AG04450 (cell line): Measurements from ENCODE around the gene JMJD7. TPM values are rescaled to one million over a fixed set of nuclear protein-coding genes. Genes with fewer than 3 reads are reported as not detected.

Experiments
- CTCF ChIA-PET: fragments of 300-600, 350-600 bp; formaldehyde crosslinking; extraction: SDS; loops from one replicate; lab custom pipeline; 2022; ENCODE audit warnings: antibody characterized with exemption, inconsistent platforms; lab: Charles Lee
- POLR2A ChIA-PET: fragments of 350-600 bp; formaldehyde crosslinking; extraction: SDS; loops from one replicate; lab custom pipeline; 2021; ENCODE audit warnings: antibody characterized with exemption, inconsistent platforms; lab: Yijun Ruan, JAX
- DNase-seq: peaks from one replicate; pipeline ENCODE4 v3.0.0-alpha.2; 2011; ENCODE audit warnings: low read depth, low spot score
- H3K27ac ChIP-seq: one replicate; pipeline ENCODE4 v1.5.1; 2012; ENCODE audit warnings: low read depth, low read length, control low read depth
- H3K27me3 ChIP-seq: one replicate; pipeline ENCODE4 v1.6.0; 2012; ENCODE audit warnings: low read length; ENCODE audit not compliant: control insufficient read depth, insufficient read depth
- H3K4me3 ChIP-seq: 2 replicates; pipeline ENCODE4 v1.5.1; 2011; ENCODE audit warnings: mild to moderate bottlenecking, low read depth, low read length, control low read depth
- H3K9me3 ChIP-seq: 2 replicates; pipeline ENCODE4 v1.5.1; 2012; ENCODE audit warnings: low read length; ENCODE audit not compliant: control insufficient read depth, insufficient read depth
- CTCF ChIP-seq: IDR thresholded peaks from 2 replicates; pipeline ENCODE4 v1.5.1; 2011; ENCODE audit warnings: low read depth, low read length, control low read depth, inconsistent platforms
- polyA plus RNA-seq: library from polyadenylated mRNA; depleted of rRNA; stranded (reverse); fragments of >200 nt; gene quantifications from 2 replicates; pipeline ENCODE4 v1.2.3, GENCODE V29; 2011

JMJD7 gene
- polyA plus RNA-seq, 1 experiment: 5.1 TPM

- DNase-seq: no peak
- POLR2A ChIA-PET: no interaction called here
- H3K4me3 ChIP-seq: no peak overlapping the region
- no peaks in the 10 kb centered on the region; the same call in 1 of the 2 replicates for H3K9me3 ChIP-seq
- peaks cover 28% of the 10 kb centered on the region for H3K27me3 ChIP-seq
- no peak overlapping the region for H3K27ac ChIP-seq
- TF ChIP-seq CTCF: no peak
- CTCF ChIA-PET: interaction anchor here (1.9 kb wide), 1 partner anchor 23 kb away, joined by 5 read pairs; no protein-coding TSS in a partner anchor
Measured at GRCh38 chr15:41881920-41882688, 54.2 kb downstream of the JMJD7 start.

GRCh38 chr15:41882689-41883483 is 55.0 kb downstream of the JMJD7 start:
- ChIA-PET POLR2A (no interaction called here), CTCF (interaction anchor here (1.9 kb wide), 1 partner anchor 22 kb away, joined by 5 read pairs; no protein-coding TSS in a partner anchor)
- Histone ChIP-seq H3K4me3 (no peak overlapping the region), H3K27me3 (peaks cover 26% of the 10 kb centered on the region), H3K9me3 (no peaks in the 10 kb centered on the region; the same call in 1 of the 2 replicates), H3K27ac (no peak overlapping the region)
- no peak for TF ChIP-seq CTCF
- DNase-seq: no peak

- H3K27ac ChIP-seq: no peak overlapping the region
- TF ChIP-seq CTCF: no peak
- H3K4me3 ChIP-seq: no peak overlapping the region
- POLR2A ChIA-PET: no interaction called here
- peaks cover 22% of the 10 kb centered on the region for H3K27me3 ChIP-seq
- no peak for DNase-seq
- CTCF ChIA-PET: interaction anchor here (1.9 kb wide), 1 partner anchor 21 kb away, joined by 5 read pairs; no protein-coding TSS in a partner anchor
- no peaks in the 10 kb centered on the region; the same call in 1 of the 2 replicates for H3K9me3 ChIP-seq
Measured at GRCh38 chr15:41883484-41883825, 55.6 kb downstream of the JMJD7 start.

GRCh38 chr15:41884458-41884857 is 56.6 kb downstream of the JMJD7 start:
- ChIA-PET CTCF (no interaction called here), POLR2A (no interaction called here)
- TF ChIP-seq CTCF: no peak

More at GRCh38 chr15:41884458-41884857, 56.6 kb downstream of the JMJD7 start:
- Histone ChIP-seq H3K4me3 (no peak overlapping the region), H3K27me3 (peaks cover 18% of the 10 kb centered on the region), H3K9me3 (no peaks in the 10 kb centered on the region; the same call in 1 of the 2 replicates), H3K27ac (no peak overlapping the region)
- no peak for DNase-seq
